ENCODE data around the gene SCAMP5.
A peak's percentile ranks its signal among the peaks of the same experiment; 100 is the strongest.

SCAMP5 gene

GRCh38 chr15:74977599-74977998, 17.8 kb upstream of the SCAMP5 start:
- no peak for DNase-seq

DNA sequence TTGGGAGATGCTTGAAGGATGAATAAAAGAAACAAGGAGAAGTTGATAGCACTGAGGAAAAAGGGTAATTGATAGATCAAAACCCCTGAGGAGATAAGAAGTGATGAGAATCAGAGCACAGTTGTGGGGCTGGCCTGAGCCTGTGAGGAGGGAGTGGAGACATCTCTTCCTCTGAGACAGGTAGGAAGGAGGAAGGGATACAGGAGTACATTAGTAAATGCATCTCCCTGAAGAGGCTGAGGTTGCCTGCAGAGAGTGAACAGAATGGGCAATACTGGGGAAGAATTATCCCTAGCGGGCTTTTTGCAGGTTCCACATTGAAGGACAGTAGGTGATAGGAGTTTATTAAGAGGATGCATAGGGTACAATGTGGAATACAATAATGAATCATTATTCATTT, 17.3 kb upstream of the SCAMP5 start:
- no peak for DNase-seq

DNA sequence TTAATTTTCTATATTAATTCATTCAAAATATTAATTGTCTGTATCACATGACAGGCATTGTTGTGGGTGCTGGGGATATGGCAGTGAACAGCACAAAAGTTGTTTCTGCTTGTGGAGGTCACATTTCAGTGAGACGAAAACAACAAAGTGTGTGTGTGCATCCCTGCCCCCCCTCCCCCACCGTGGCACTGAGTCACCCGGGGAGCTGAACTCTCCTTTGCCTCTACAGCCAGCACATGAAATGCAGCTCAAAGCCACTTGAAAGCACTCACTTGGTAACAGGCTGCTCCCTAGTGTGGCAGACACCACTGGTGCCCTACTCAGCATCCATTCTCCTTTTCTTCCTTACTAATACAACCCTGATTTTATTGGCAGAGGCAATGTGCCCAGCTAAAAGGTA, 16.9 kb upstream of the SCAMP5 start:
- peak; percentile 64 for DNase-seq

- DNase-seq: no peak
Measured at GRCh38 chr15:74982183-74982582, 13.2 kb upstream of the SCAMP5 start.

GRCh38 chr15:74983725-74984231, 11.6 kb upstream of the SCAMP5 start:
- DNase-seq: no peak

DNA sequence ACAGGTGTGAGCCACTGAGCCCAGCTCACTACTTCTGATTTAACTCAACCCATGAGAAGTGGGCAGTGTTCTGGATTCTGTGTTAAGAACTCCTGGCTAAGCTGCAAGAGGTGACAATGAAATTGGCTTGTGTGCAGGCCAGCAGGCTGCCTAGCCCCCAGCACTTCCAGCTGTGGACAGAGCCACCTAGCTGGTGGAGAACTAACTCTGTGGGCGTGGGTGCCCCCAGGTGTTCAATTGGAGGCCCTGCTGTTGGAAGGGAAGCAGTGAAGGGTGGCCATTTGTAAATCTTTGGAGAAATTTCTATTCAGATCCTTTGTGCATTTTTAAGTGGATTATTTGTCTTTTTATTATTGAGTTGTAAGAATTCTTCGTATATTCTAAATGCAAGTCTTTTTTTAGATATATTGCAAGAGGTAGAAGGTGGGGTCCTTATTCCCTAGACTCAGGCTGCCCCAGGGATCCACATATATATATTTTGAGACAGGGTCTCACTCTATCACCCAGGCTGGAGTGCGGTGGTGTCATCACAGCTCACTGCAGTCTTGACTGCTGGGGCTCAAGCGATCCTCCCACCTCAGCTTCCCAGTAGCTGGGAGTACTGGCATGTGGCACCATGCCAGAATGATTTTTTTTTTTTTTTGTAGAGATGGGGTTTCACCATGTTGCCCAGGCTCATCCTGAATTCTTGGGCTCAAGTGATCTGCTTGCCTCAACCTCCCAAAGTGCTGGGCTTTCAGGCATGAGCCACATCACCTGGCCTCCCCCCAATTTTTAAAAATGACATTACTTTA, 7.2 kb upstream of the SCAMP5 start:
- DNase-seq: peak; percentile 12

GRCh38 chr15:74989527-74989926, 5.8 kb upstream of the SCAMP5 start:
- DNase-seq: no peak

- DNase-seq: no peak
Measured at GRCh38 chr15:74992619-74993018, 2.7 kb upstream of the SCAMP5 start.

- no peak for DNase-seq
Measured at GRCh38 chr15:74994236-74994635, 1.1 kb upstream of the SCAMP5 start.

GRCh38 chr15:74994685-74995084, 678 bp upstream of the SCAMP5 start:
- no peak for DNase-seq

GRCh38 chr15:74995779-74996765, 709 bp downstream of the SCAMP5 start:
- DNase-seq: peak; percentile 13

- no peak for DNase-seq
Measured at GRCh38 chr15:74997141-74997540, 1.8 kb downstream of the SCAMP5 start.

DNA sequence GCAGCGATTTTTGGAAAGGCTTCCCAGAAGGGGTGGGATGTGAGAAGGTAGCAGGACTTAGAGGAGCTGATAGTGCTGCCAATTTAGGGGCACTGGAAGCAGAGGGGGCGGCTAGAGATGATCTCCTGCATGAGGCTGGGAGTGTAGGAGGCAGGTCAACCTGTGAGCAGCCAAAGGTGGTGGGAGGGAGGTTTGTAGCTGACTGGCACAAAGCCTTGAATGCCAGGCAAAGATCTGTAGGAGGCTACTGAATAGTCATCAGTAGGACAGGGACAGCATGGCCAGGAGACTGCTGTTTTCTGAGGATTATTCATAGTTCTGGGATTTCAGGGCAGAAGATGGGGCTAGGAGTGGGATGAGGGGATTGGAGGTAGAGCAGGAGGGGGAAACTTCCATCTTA, 2.2 kb downstream of the SCAMP5 start:
- no peak for DNase-seq

DNA sequence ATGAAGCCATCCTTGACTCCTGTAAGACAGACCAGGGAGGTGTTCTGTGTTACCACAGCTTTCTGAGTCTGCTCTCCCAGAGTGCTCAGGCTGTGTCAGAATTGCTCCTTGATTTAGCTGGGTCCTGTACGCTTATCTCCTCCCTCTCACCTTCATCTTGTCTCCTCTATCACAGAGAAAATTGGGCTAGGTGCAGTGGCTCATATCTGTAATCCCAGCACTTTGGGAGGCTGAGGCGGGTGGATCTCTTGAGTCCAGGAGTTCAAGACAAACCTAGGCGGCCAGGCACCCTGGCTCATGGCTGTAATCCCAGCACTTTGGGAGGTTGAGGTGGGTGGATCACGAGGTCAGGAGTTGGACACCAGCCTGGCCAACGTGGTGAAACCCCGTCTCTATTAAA, 5.9 kb downstream of the SCAMP5 start:
- DNase-seq: no peak

DNA sequence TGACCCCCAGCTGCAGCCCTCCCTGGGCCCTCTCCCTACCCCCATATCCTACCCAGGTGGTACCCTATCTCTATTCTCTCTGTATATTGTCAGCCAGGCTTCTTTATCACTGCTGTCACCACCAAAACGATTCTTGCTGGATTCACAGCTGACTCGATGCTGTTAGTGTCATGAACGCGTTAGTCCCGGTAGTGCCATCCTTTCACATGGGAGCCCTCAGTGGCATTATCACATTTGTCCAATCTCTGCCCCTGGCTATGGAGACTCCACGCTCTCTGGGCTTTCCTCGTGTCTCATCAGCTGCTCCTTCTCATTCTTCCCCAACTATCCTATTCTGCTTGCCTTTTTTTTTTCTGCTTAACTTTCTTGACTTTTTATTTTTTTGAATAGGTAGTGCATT, 7.0 kb downstream of the SCAMP5 start:
- DNase-seq: no peak

GRCh38 chr15:75007216-75007615, 11.9 kb downstream of the SCAMP5 start:
- no peak for DNase-seq

- no peak for DNase-seq
Measured at GRCh38 chr15:75008221-75008625, 12.9 kb downstream of the SCAMP5 start.

DNA sequence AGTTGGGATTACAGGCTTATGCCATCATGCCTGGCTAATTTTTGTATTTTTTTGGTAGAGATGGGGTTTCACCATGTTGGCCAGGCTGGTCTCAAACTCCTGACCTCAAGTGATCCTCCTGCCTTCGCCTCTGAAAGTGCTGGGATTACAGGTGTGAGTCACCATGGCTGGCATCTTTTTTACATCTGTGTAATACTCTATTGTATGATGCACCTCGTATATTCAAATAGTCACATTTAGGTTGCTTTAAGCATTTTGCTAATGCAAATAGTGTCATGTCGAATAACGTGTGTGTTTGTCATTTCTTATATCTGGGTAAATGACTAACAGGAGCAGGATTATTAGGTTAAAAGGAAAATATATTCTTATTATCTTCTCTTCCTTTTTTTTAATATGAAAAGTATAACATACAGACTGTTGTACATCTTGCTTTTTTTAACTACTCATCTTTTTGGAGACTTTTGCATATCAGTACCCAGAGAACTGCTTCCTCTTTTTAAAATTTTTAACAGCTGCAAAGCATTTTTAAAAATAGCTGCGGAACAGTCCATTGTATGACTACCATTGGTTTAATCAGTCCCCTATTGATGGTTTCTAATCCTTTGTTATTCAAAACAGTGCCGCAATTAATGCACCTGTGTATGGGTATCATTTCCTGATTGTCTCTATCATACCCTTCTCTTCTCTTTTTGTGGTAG, 13.4 kb downstream of the SCAMP5 start:
- DNase-seq: no peak

- DNase-seq: no peak
Measured at GRCh38 chr15:75016431-75016830, 21.1 kb downstream of the SCAMP5 start.

DNA sequence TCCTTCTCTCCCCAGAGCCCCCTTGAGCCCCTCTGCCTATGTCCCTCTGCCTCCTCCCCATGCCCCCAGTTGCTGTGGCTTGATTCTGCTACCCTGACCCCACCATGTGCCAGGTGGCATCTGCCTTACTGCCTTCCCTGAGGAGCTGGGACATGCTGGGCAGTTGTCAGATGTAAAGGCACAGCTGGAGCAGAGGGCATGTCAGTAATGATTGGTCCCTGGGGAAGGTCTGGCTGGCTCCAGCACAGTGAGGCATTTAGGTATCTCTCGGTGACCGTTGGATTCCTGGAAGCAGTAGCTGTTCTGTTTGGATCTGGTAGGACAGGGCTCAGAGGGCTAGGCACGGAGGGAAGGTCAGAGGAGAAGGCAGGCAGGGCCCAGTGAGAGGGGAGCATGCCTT, 24.6 kb downstream of the SCAMP5 start:
- DNase-seq: no peak

- no peak for DNase-seq
Measured at GRCh38 chr15:75021341-75021740, 26.0 kb downstream of the SCAMP5 start.

DNA sequence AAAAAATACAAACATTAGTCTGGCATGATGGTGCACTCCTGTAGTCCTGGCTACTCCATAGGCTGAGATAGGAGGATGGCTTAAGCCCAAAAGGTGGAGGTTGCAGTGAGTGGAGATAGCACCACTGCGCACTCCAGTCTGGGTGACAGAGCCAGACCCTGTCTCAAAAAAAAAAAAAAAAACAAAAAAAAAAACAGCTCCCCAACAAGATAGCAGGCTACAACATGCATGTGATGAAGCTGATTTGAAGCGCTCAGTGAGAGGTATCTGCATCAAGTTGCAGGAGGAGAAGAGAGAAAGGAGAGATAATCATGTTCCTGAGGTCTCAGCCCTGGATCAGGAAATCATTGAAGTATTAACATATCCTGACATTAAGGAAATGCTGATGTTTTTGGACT, 27.4 kb downstream of the SCAMP5 start:
- DNase-seq: no peak

Data from DMS79 treated with DMSO at 0.1 percent for 48 hours (cell line).